ENCODE data around the gene SLC6A18. TPM values are rescaled to one million over a fixed set of nuclear protein-coding genes. Genes with fewer than 3 reads are reported as not detected.
"Not testable (repeated sequence)": the region's sequence is repeated elsewhere in the genome, so short reads cannot be mapped to it uniquely, and the experiment has no call there.

The SLC6A18 gene
- total RNA-seq, 4 donors from 2014 or later: not detected

GRCh38 chr5:1279443-1280151 is 54.4 kb downstream of the SLC6A18 start:
- no peak for ATAC-seq

GRCh38 chr5:1280177-1281037 is 55.2 kb downstream of the SLC6A18 start:
- TF ChIP-seq POLR2AphosphoS5 (IDR thresholded peaks at IDR 0.05) (no peak), EP300 (IDR thresholded peaks at IDR 0.05) (no peak), CTCF (IDR thresholded peaks at IDR 0.05) (no peak), POLR2A (IDR thresholded peaks at IDR 0.05) (no peak)
- no peaks in the 10 kb centered on the region for H3K36me3 ChIP-seq
- 79% methylated on average over 4 of the region's 32 CpGs; no CpG with 5 or more reads in 1 of the 2 donors for WGBS, 2 donors (ENCODE audit: low coverage in 1 of 2)
- H3K27ac ChIP-seq: no peak overlapping the region
- ATAC-seq: no peak
- peaks cover 2% of the 10 kb centered on the region for H3K27me3 ChIP-seq
- no peak overlapping the region for H3K4me3 ChIP-seq
- H3K9me3 ChIP-seq: peaks cover 0 to 6% (median 0%) of the 10 kb centered on the region in 3 donors
- no peaks in the 10 kb centered on the region for H3K4me1 ChIP-seq

More at GRCh38 chr5:1279443-1280151, 54.4 kb downstream of the SLC6A18 start:
- H3K4me3 ChIP-seq: no peak overlapping the region
- no peaks in the 10 kb centered on the region for H3K4me1 ChIP-seq
- peaks cover 8% of the 10 kb centered on the region for H3K27me3 ChIP-seq
- WGBS, 2 donors (ENCODE audit: low coverage in 1 of 2): 93% methylated on average over 5 of the region's 34 CpGs; no CpG with 5 or more reads in 1 of the 2 donors
- peaks cover 0 to 6% (median 0%) of the 10 kb centered on the region in 3 donors for H3K9me3 ChIP-seq
- no peak overlapping the region for H3K27ac ChIP-seq
- H3K36me3 ChIP-seq: no peaks in the 10 kb centered on the region
- TF ChIP-seq CTCF (IDR thresholded peaks at IDR 0.05) (no peak), EP300 (IDR thresholded peaks at IDR 0.05) (no peak), POLR2AphosphoS5 (IDR thresholded peaks at IDR 0.05) (no peak), POLR2A (IDR thresholded peaks at IDR 0.05) (no peak)

GRCh38 chr5:1281038-1281882 is 56.1 kb downstream of the SLC6A18 start:
- ATAC-seq: no peak
- no peak overlapping the region for H3K4me3 ChIP-seq
- TF ChIP-seq EP300 (IDR thresholded peaks at IDR 0.05) (no peak), CTCF (IDR thresholded peaks at IDR 0.05) (no peak), POLR2A (IDR thresholded peaks at IDR 0.05) (no peak), POLR2AphosphoS5 (IDR thresholded peaks at IDR 0.05) (no peak)
- H3K27me3 ChIP-seq: no peaks in the 10 kb centered on the region
- H3K9me3 ChIP-seq: peaks cover 0 to 6% (median 0%) of the 10 kb centered on the region in 3 donors
- 66 to 95% methylated on average over 3 of the region's 16 CpGs for WGBS, 2 donors (ENCODE audit: low coverage in 1 of 2)
- H3K27ac ChIP-seq: no peak overlapping the region
- H3K36me3 ChIP-seq: no peaks in the 10 kb centered on the region
- no peaks in the 10 kb centered on the region for H3K4me1 ChIP-seq

GRCh38 chr5:1282131-1282992 is 57.2 kb downstream of the SLC6A18 start:
- ATAC-seq: no peak
- 52 to 74% methylated on average over 7 to 9 of the region's 37 CpGs for WGBS, 2 donors (ENCODE audit: low coverage in 1 of 2)
- H3K4me1 ChIP-seq: no peaks in the 10 kb centered on the region

GRCh38 chr5:1282993-1283728 is 58.0 kb downstream of the SLC6A18 start:
- not testable (repeated sequence) for H3K4me3 ChIP-seq, H3K4me1 ChIP-seq, H3K27me3 ChIP-seq, H3K36me3 ChIP-seq, H3K27ac ChIP-seq, ATAC-seq
- H3K9me3 ChIP-seq: peaks cover 0 to 11% (median 0%) of the 10 kb centered on the region in 3 donors
- WGBS, 2 donors (ENCODE audit: low coverage in 1 of 2): 83 to 88% methylated on average over 8 of the region's 40 CpGs

More at GRCh38 chr5:1282131-1282992, 57.2 kb downstream of the SLC6A18 start:
- Histone ChIP-seq H3K9me3 (peaks cover 0 to 6% (median 0%) of the 10 kb centered on the region in 3 donors), H3K36me3 (no peaks in the 10 kb centered on the region), H3K27ac (no peak overlapping the region), H3K4me3 (no peak overlapping the region), H3K27me3 (no peaks in the 10 kb centered on the region)
- no peak for TF ChIP-seq POLR2AphosphoS5 (IDR thresholded peaks at IDR 0.05)

DNA sequence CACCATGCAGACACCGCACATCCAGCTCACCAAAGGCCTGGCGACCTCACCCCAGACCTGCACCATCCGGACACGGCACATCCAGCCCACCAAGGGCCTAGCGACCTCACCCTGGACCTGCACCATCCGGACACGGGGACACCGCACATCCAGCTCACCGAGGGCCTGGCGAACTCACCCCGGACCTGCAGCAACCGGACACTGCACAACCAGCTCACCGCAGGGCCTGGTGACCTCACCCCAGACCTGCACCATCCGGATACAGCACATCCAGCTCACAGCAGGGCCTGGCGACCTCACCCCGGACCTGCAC is 58.5 kb downstream of the SLC6A18 start:
- H3K27ac ChIP-seq, H3K27me3 ChIP-seq, H3K4me1 ChIP-seq, ATAC-seq, H3K4me3 ChIP-seq, H3K36me3 ChIP-seq: not testable (repeated sequence)
- no CpG with 5 or more reads among the region's 16 CpGs for WGBS, 2 donors (ENCODE audit: low coverage in 1 of 2)
- H3K9me3 ChIP-seq: peaks cover 0 to 14% (median 0%) of the 10 kb centered on the region in 3 donors

GRCh38 chr5:1284336-1284970 is 59.3 kb downstream of the SLC6A18 start:
- not testable (repeated sequence) for ATAC-seq, H3K4me3 ChIP-seq, H3K27ac ChIP-seq, H3K4me1 ChIP-seq, H3K36me3 ChIP-seq
- 85% methylated on average over 8 of the region's 27 CpGs; no CpG with 5 or more reads in 1 of the 2 donors for WGBS, 2 donors (ENCODE audit: low coverage in 1 of 2)
- Histone ChIP-seq H3K9me3 (peaks cover 0 to 13% (median 0%) of the 10 kb centered on the region in 3 donors), H3K27me3 (peaks cover 12% of the 10 kb centered on the region)

Measured in gastroesophageal sphincter (tissue), 4 donors.